Activated naive CD4-positive, alpha-beta T cell treated with anti-CD3 and anti-CD28 coated beads, Interleukin-2, amount 50 U/mL, for 24 hours (primary cell): ENCODE results near the gene TIMM9.
"Not testable (repeated sequence)": the region's sequence is repeated elsewhere in the genome, so short reads cannot be mapped to it uniquely, and the experiment has no call there.

Source experiments
- H3K27ac Mint-ChIP-seq: one replicate; pipeline ENCODE4 v1.8.0; 2021; ENCODE audit warnings: mild to moderate bottlenecking, mixed read lengths
- H3K27me3 Mint-ChIP-seq: one replicate; pipeline ENCODE4 v1.8.0; 2021; ENCODE audit warnings: mixed read lengths
- H3K36me3 Mint-ChIP-seq: one replicate; pipeline ENCODE4 v1.8.0; 2021; ENCODE audit warnings: mixed read lengths
- H3K4me1 Mint-ChIP-seq: one replicate; pipeline ENCODE4 v1.8.0; 2021; ENCODE audit warnings: mixed read lengths
- H3K4me3 Mint-ChIP-seq: one replicate; pipeline ENCODE4 v1.8.0; 2021; ENCODE audit warnings: mild to moderate bottlenecking, mixed read lengths
- H3K9me3 Mint-ChIP-seq: one replicate; pipeline ENCODE4 v1.8.0; 2021; ENCODE audit warnings: mixed read lengths

TIMM9 gene

GRCh38 chr14:58362798-58363412 is 64.4 kb downstream of the TIMM9 start:
- Mint-ChIP-seq H3K9me3 (no peaks in the 10 kb centered on the region), H3K4me3 (no peak overlapping the region), H3K4me1 (no peaks in the 10 kb centered on the region), H3K36me3 (peaks cover 15% of the 10 kb centered on the region), H3K27ac (no peak overlapping the region), H3K27me3 (no peaks in the 10 kb centered on the region)

GRCh38 chr14:58362272-58362671 is 65.1 kb downstream of the TIMM9 start:
- not testable (repeated sequence) for H3K27me3 Mint-ChIP-seq, H3K27ac Mint-ChIP-seq, H3K9me3 Mint-ChIP-seq, H3K4me1 Mint-ChIP-seq, H3K4me3 Mint-ChIP-seq
- H3K36me3 Mint-ChIP-seq, result peaks cover 12% of the 10 kb centered on the region
